Hematopoietic multipotent progenitor cell treated with erythropoietin and hydrocortisone succinate and interleukin-3 and kit ligand, for 15 days (in vitro differentiated cells): ENCODE measurements around the gene NTN1.
"Not testable (repeated sequence)": the region's sequence is repeated elsewhere in the genome, so short reads cannot be mapped to it uniquely, and the experiment has no call there.

Experiments used
- DNase-seq: peaks from one replicate; pipeline ENCODE4 v3.0.0-alpha.2; 2015; ENCODE audit warnings: low spot score

Gene NTN1

DNA sequence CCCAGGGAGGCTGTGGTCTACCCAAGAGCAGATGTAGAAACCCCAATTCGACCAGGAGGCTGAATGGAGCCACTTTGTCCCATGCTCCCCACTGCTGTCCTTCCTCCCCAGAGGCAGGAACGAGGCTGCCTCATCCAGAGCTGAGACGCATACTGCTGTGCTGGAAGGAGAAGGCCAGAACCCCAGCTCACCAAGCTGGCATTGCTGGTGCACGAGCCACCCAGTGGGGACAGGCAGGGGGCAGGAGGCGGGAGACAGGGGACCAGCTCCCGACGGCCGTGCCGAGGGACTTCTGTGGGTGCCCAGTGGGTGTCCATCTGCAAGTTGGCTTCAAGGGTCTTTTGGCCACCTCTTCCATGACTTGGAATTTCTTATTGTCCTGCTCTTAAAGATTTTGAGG, 66.6 kb downstream of the NTN1 start:
- DNase-seq: no peak

DNA sequence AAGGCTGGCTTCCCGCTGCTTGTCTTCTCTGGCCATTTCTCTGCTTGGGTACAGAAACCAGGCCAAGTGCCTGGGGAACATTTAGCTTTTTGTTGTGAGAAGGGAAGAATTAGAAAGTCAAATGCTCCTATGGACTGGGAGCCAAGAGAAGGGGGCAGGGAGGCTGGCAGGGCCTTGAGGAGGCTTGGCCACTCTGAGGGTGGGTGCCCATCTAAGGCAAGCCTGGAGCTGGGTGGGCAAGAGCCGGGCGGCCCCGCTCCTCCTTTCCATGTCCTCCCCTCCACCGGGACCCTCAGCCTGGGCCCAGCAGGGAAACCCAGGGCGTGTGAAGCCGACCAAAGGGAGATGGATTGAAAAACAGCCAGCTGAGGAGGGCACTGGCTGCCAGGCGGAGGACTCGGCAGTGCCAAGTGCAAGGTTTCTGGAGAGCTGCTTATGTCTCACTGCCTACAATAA, 69.4 kb downstream of the NTN1 start:
- no peak for DNase-seq

GRCh38 chr17:9094193-9094592, 72.9 kb downstream of the NTN1 start:
- no peak for DNase-seq

GRCh38 chr17:9095390-9095789, 74.1 kb downstream of the NTN1 start:
- no peak for DNase-seq

DNA sequence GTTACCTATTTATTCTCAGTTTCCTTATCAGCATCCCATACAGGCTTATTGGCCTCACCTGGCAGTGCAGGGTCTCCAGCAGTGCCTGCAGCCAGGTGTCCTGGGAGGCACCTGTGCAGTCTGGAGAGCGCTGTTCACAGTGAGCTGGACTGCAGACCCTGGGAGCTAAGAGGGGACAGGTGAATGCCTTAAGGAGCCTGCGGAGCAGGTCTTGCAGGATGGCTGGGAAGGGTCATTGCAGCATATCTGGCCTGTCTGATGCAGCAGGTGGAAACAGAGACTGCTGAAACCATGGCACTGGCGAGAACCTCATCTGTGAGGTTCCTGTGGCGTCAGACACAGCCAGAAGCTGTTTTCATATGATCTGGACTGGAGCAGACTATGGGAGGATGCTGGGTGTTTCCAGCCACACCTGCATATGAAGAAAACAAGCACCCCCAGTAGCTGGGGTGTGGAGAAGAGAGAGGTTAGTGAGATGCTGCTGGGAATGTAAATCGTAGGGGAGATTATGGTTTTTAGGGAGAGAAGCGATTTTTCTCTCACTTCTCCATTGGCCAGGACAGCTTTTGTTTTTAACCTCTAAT, 77.0 kb downstream of the NTN1 start:
- DNase-seq: no peak

DNA sequence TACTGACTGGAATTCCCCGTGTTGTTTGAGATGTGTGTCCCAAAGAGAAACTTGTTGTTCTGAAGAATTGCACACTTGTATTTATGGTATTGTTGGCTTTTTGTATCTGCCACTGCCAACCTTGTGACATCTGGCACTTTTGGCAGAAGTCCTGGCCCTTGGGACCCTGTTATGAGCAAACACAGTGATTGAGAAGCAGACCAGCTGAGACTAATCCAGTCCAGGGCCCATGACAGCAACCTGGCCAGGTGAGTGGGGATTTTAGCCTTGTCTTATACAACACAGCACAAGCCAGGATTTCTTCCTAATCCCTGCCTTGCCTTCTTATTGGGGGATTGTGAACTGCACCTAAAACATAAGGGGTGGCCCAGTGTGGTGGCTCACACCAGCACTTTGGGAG, 80.0 kb downstream of the NTN1 start:
- DNase-seq: no peak

- DNase-seq: not testable (repeated sequence)
Observed at GRCh38 chr17:9103193-9103592, 81.9 kb downstream of the NTN1 start.

- no peak for DNase-seq
Observed at GRCh38 chr17:9104370-9105041, 83.2 kb downstream of the NTN1 start.

DNA sequence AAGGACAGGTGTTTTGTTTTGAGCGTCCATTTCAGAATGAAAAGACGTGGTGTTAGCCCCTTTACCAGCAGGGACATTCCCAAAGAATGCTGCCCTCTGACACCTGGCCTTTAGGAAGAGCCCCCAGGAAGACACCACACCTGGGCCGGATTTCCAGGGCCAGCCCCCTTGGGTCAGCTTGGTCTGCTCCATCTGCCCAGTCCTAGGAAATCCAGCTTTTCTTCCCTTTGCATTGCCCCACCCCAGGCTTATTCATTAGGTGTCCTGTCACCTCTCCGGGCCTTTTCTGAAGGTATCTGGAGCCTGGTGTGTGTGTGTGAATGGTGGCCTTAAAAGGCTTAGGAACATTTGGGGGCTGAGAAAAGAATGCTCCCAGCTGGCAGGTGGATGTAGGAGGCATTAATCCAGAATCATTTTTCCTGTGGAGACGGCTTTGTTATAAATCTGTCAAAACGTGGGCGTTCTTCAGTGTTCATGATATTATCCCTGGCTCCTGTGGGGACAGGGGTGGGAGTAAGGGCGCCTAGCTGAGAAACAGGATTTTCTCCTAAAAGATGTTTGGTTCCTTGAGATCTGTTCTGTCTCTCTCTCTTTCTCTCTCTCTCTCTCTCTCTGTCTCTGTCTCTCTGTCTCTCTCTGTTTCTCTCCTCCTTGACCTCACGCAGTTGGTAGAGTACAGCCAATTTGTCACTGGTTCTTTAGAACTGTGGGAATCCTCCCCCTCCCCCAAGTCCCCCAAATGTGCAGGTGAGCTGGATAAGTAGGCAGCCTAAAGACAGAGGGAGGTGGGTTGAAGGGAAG, 84.0 kb downstream of the NTN1 start:
- no peak for DNase-seq

GRCh38 chr17:9106278-9106677, 85.0 kb downstream of the NTN1 start:
- DNase-seq: not testable (repeated sequence)

- no peak for DNase-seq
Observed at GRCh38 chr17:9107527-9107926, 86.2 kb downstream of the NTN1 start.

GRCh38 chr17:9108146-9108545, 86.8 kb downstream of the NTN1 start:
- DNase-seq: no peak

DNA sequence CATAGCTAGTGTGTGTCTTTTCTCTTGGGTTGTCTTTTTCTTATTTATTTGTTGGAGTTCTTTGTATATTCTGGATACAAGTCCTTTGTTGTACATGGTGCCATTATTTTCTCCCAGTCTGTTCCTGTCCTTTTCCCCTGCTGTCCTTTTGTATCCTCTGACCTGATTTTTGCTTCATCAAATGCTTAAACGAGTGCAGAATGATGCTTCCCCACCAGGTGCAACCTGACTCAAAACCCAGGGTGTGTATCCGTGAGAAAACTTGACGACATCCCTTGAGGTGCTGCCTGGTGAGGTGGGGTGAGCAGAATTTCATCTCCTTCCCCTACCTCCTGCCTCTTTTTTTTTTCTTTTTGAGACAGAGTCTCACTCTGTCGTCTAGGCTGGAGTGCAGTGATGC, 88.6 kb downstream of the NTN1 start:
- no peak for DNase-seq

GRCh38 chr17:9110501-9110900, 89.2 kb downstream of the NTN1 start:
- DNase-seq: no peak

- DNase-seq: no peak
Observed at GRCh38 chr17:9115214-9116191, 94.2 kb downstream of the NTN1 start.

- DNase-seq: no peak
Observed at GRCh38 chr17:9116311-9116835, 95.1 kb downstream of the NTN1 start.

DNA sequence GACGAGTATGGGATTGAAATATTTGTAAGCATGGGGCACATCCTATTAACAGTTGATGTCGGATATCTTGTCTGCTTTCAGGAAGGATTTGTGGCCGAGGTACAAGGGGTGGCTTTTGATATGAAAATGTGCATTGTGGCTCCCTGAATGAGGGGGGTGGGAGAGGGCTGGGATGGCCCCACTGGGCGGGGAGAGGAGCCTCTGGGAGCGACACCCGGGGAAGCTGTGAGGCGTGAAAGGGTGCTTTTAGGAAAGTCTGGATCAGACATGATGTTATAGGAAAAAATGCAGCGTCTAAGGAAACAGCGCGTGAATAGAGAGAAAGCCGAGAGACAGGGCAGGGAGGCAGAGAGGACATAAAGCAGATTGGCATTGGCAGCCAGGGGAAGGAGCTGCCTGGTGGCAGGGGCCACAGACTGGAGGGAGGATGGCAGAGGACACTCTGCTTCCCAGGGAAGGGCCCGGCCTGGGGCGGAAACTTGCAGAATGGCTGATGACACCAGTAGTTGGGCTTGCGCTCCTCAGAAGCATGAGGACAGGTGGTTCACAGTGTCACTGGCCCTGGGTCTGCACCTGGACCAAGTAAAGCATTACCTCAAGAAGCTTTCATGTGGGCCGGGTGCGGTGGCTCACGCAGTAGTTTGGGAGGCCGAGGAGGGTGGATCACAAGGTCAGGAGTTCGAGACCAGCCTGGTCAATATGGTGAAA, 95.7 kb downstream of the NTN1 start:
- DNase-seq: no peak

GRCh38 chr17:9120471-9120870, 99.2 kb downstream of the NTN1 start:
- no peak for DNase-seq

DNA sequence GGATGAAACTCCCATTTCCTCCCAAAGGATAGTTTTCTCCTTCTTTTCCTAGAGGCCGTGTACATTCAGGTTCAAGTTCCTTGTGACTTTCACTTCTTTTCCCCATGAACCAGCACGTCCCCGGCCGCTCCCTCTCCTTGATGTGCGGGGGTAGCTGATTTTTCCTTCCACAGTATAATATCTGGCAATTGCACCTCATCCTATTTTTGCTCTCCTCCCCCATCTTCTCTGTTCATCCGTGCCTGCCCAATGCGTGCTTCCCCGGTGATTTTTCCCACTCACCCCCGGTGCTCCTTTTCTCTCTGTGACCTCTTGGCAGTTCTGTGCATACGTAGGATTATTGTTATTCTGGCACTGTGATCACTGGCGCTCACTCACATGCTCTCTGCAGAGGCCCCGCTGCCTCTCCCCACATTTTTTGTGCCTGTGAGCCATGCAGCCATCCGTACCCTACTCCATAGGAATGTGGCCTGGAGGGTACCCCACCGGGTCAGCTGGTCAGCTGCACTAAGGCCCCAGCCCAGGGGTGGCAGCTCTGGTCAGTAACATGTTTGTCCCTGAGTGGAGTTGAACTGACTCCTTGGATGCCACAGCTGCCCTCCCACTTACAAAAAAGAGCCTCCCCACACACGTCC, 100.0 kb downstream of the NTN1 start:
- DNase-seq: no peak
